Activated CD4-positive, alpha-beta T cell treated with anti-CD3 and anti-CD28 coated beads for 36 hours (primary cell): Measurements from ENCODE around the gene OR10J4. TPM values are rescaled to one million over a fixed set of nuclear protein-coding genes. Genes with fewer than 3 reads are reported as not detected.
"Not testable (repeated sequence)": the region's sequence is repeated elsewhere in the genome, so short reads cannot be mapped to it uniquely, and the experiment has no call there.

Source experiments
- ATAC-seq: fragments of 200-7000 bp; cut with Tn5 transposase; one replicate; pipeline ENCODE4 v1.10.0; 2021; ENCODE audit warnings: mild to moderate bottlenecking, moderate library complexity
- CTCF ChIA-PET: fragments of 350-600 bp; sonication (Branson Sonifier 250); formaldehyde crosslinking; loops from one replicate; lab custom pipeline; 2021; ENCODE audit warnings: antibody characterized with exemption; lab: Charles Lee
- POLR2A ChIA-PET: fragments of 350-600 bp; sonication (Branson Sonifier 250); formaldehyde crosslinking; loops from one replicate; lab custom pipeline; 2021; ENCODE audit warnings: antibody characterized with exemption, inconsistent platforms; lab: Charles Lee
- DNase-seq: peaks from one replicate; pipeline ENCODE4 v3.0.0-alpha.2; 2020
- H3K27ac Mint-ChIP-seq: one replicate; pipeline ENCODE4 v1.8.0; 2021; ENCODE audit warnings: mixed read lengths
- H3K27me3 Mint-ChIP-seq: one replicate; pipeline ENCODE4 v1.8.0; 2021; ENCODE audit warnings: mixed read lengths
- H3K36me3 Mint-ChIP-seq: one replicate; pipeline ENCODE4 v1.8.0; 2021; ENCODE audit warnings: low read depth, mixed read lengths
- H3K4me1 Mint-ChIP-seq: one replicate; pipeline ENCODE4 v1.8.0; 2021; ENCODE audit warnings: mixed read lengths
- H3K4me3 Mint-ChIP-seq: one replicate; pipeline ENCODE4 v1.8.0; 2021; ENCODE audit warnings: mild to moderate bottlenecking, moderate library complexity, mixed read lengths
- H3K9me3 Mint-ChIP-seq: one replicate; pipeline ENCODE4 v1.8.0; 2021; ENCODE audit warnings: low read depth, mixed read lengths
- intact Hi-C, 2 experiments: fragments of 100-400 bp; cut with DNase I in 1 of 2; cut with micrococcal nuclease in 1 of 2; formaldehyde crosslinking; loops; one replicate each; pipeline versions ENCODE4 v1.14.2 to v1.15.1; 2022 to 2024; cut with DNase I, micrococcal nuclease
- total RNA-seq, 2 experiments: library from RNA; stranded (reverse); gene quantifications; one replicate each; pipeline ENCODE4 v1.2.3, GENCODE V29; 2021

The OR10J4 gene
- total RNA-seq, 2 experiments from 2014 or later = not detected

DNA sequence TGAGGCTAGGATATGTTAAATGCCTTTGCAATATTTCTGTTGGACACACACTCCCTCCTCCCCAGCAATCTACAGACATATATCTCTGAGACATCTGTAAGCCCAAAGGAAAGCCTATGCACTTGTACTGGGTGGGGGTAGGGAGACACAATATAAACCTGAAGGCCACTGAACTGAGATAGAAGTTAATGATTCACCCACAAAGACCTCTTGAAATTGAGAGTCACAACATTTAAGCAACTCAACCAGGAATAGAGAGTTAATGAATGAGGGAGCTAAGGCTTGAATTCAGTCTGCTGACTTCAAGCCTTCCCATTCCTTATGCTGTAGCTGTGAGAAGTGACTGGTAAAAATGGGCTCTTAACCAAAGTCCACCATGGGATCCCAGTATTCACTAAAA is 12.5 kb downstream of the OR10J4 start:
- intact Hi-C loops = no loop called here
- ChIA-PET CTCF (no interaction called here), POLR2A (no interaction called here)
- Mint-ChIP-seq H3K27me3 (peaks cover 8% of the 10 kb centered on the region), H3K4me1 (no peaks in the 10 kb centered on the region), H3K9me3 (peaks cover 2% of the 10 kb centered on the region), H3K27ac (no peak overlapping the region), H3K36me3 (no peaks in the 10 kb centered on the region), H3K4me3 (no peak overlapping the region)
- ATAC-seq = no peak
- no peak for DNase-seq

DNA sequence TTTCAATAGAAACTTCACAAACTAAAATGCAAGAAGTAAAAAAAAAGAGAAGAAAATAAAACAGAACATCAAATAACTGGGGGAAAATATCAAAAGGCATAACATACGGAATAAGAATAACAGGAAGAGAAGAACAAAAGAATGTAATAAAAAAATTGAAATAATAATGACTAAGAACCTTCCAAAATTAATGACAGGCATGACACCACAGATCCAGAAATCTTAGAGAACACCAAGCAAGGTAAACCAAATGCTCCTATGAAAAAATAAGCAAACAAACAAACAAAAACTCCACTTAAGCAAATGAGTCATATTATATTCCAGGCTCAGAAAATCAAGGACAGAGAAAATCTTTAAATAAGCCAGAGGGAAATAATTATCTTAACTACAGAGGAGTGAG is 16.2 kb downstream of the OR10J4 start:
- Mint-ChIP-seq H3K4me1 (no peaks in the 10 kb centered on the region), H3K27me3 (no peaks in the 10 kb centered on the region), H3K9me3 (peaks cover 4% of the 10 kb centered on the region), H3K27ac (no peak overlapping the region), H3K36me3 (no peaks in the 10 kb centered on the region), H3K4me3 (no peak overlapping the region)
- POLR2A ChIA-PET = no interaction called here
- CTCF ChIA-PET = no interaction called here
- DNase-seq (no peak), ATAC-seq (no peak)
- intact Hi-C loops = no loop called here

DNA sequence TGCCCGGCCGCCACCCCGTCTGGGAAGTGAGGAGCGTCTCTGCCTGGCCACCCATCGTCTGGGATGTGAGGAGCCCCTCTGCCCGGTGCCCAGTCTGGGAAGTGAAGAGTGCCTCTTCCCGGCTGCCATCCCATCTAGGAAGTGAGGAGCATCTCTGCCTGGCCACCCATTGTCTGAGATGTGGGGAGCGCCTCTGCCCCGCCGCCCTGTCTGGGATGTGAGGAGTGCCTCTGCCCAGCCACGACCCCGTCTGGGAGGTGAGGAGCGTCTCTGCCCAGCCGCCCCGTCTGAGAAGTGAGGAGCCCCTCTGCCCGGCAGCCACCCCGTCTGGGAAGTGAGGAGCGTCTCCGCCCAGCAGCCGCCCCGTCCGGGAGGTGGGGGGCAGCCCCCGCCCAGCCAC is 17.6 kb downstream of the OR10J4 start:
- H3K27ac Mint-ChIP-seq, H3K4me1 Mint-ChIP-seq, H3K36me3 Mint-ChIP-seq, H3K4me3 Mint-ChIP-seq, POLR2A ChIA-PET, intact Hi-C loops, H3K9me3 Mint-ChIP-seq, H3K27me3 Mint-ChIP-seq, ATAC-seq, DNase-seq, CTCF ChIA-PET: not testable (repeated sequence)

DNA sequence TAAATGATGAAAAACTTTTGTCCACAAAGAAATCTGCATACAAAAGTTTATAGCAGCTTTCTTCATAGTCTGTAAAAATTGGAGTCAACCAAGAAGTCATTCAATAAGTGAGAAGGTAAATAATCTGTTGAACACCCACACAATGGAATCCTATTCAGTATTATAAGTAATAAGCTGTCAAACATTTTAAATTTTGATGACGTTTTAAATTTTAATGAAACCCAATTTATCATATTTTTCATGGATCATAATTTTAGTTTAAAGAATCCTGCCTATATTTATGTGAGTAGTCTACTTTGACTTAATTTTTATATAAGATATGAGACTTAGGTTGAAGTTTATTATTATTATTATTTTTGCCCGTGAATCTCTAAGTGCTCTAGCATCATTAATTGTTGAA is 27.5 kb downstream of the OR10J4 start:
- H3K27me3 Mint-ChIP-seq = no peaks in the 10 kb centered on the region
- POLR2A ChIA-PET = no interaction called here

DNA sequence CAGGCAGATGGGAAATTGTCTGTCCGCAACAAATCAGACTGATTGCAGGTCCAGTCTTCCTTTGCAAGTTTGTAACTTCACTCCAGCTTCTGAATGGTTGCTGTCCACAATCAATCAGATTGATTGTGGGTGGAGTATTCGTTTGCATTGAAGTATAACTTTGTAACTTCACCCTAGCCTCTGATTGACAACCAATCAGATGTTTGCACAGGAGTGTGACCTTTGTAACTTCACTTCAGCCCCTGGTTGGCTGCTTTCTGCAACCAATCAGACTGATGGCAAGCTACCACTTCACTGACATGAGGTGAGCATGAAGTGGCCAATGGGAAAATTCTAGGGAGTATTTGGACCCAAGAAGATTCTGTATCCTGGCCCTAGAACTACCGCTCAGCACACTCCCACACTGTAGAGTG is 33.2 kb downstream of the OR10J4 start:
- ATAC-seq = no peak

More for the DNA sequence above, 27.5 kb downstream of the OR10J4 start:
- CTCF ChIA-PET = no interaction called here
- intact Hi-C loops = no loop called here
- no peaks in the 10 kb centered on the region for H3K36me3 Mint-ChIP-seq
- H3K4me1 Mint-ChIP-seq = no peaks in the 10 kb centered on the region
- no peak overlapping the region for H3K4me3 Mint-ChIP-seq
- DNase-seq (no peak), ATAC-seq (no peak)
- peaks cover 12% of the 10 kb centered on the region for H3K9me3 Mint-ChIP-seq
- no peak overlapping the region for H3K27ac Mint-ChIP-seq

DNA sequence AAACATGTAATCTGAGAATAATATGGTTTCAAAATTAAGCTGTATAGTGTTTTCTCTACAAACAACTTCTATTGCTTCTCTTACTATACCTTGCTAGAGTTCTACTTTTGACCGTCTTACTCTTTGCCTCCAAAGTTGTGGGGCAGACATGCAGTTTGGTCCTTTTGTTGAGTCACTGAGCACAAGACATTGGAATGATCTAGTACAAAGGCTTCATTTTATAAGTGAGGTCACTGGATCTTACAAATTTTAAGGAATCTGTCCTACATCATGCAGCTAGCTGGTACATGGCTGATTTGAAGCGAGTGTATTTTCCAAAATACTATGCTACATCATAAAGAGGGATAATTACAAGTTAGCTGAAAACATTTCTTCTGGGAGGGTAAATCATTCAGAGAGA is 36.3 kb downstream of the OR10J4 start:
- Mint-ChIP-seq H3K27ac (no peak overlapping the region), H3K4me1 (no peaks in the 10 kb centered on the region), H3K4me3 (no peak overlapping the region), H3K36me3 (no peaks in the 10 kb centered on the region), H3K27me3 (peaks cover 8% of the 10 kb centered on the region), H3K9me3 (no peaks in the 10 kb centered on the region)
- ATAC-seq (no peak), DNase-seq (no peak)
- ChIA-PET CTCF (no interaction called here), POLR2A (no interaction called here)
- intact Hi-C loops = no loop called here

More for the DNA sequence above, 33.2 kb downstream of the OR10J4 start:
- peaks cover 7% of the 10 kb centered on the region for H3K9me3 Mint-ChIP-seq
- intact Hi-C loops = no loop called here
- POLR2A ChIA-PET = no interaction called here
- H3K27me3 Mint-ChIP-seq = peaks cover 8% of the 10 kb centered on the region
- CTCF ChIA-PET = no interaction called here
- no peak overlapping the region for H3K4me3 Mint-ChIP-seq
- no peak overlapping the region for H3K27ac Mint-ChIP-seq
- H3K4me1 Mint-ChIP-seq = no peaks in the 10 kb centered on the region
- no peaks in the 10 kb centered on the region for H3K36me3 Mint-ChIP-seq
- DNase-seq = no peak

DNA sequence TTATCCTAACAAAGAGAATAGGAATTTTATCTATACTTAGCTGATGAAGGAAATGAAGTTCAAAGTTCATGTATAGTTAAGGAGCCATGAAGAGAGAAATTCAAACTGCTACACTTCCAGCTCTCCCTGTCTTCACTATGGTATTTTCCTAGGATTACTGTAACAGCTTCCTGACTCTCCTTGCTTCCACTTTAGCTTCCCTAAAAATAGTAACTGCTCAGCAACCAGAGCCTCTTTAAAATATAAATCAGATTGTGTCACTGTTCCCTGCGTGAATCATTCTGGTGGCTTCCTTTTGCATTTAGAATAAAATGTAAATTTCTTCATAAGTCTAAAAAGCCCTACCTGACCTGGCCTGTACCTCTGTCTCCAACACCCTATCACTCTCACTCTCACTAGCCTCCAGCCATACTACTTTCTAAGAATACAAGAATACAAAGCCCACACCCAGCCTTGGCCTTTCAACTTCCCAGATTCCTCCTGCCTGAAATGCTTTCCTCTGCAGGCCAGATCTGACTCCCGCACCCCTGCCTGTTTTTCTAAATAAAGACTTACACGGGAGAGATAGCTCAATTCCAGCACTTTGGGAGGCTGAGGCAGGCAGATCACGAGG is 38.0 kb downstream of the OR10J4 start:
- Mint-ChIP-seq H3K4me1 (no peaks in the 10 kb centered on the region), H3K27me3 (peaks cover 9% of the 10 kb centered on the region), H3K36me3 (no peaks in the 10 kb centered on the region), H3K27ac (no peak overlapping the region), H3K4me3 (no peak overlapping the region), H3K9me3 (no peaks in the 10 kb centered on the region)
- CTCF ChIA-PET = no interaction called here
- POLR2A ChIA-PET = no interaction called here
- ATAC-seq (no peak), DNase-seq (no peak)
- intact Hi-C loops = no loop called here

DNA sequence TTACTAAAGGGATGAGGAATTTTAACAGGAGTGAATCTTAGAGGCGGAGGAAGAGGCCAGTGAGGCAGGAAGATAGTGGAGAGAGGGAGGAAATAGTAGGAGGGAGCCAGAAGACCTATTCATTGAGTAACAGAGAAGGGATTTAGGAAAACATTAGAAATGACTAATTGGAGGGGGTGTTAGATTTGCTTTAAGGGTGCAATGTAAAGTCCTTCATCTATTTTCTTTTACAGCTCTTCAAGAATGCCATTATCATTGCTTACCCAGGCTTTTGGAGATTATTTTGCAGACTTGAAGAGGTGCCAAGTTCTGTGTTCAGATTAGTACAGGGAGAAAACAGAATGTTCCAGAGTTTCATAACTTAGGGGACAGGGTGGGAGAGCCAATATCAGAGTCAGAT is 41.3 kb downstream of the OR10J4 start:
- ATAC-seq (no peak), DNase-seq (no peak)
- ChIA-PET POLR2A (no interaction called here), CTCF (no interaction called here)
- H3K27ac Mint-ChIP-seq = no peak overlapping the region
- H3K9me3 Mint-ChIP-seq = no peaks in the 10 kb centered on the region
- intact Hi-C loops = no loop called here
- H3K4me1 Mint-ChIP-seq = no peaks in the 10 kb centered on the region
- H3K36me3 Mint-ChIP-seq = no peaks in the 10 kb centered on the region
- H3K27me3 Mint-ChIP-seq = peaks cover 2% of the 10 kb centered on the region
- no peak overlapping the region for H3K4me3 Mint-ChIP-seq

DNA sequence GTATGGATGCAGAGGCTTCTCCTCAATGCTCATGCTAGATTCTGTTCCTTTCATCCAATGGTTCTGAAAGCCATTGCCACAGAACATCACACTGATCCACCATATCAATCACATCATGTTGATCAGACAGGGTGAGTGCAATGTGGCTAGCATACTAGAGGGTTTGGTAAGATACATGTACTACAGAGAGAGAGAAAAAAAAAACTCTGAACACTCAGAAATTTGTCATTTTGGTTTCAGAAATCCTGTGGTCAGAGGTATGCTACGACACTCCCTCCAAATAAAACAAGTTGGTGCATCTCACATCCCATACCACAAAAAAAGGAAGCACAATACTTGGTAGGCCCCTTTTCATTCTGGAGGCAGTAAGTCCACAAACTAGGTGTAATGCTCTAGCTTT is 42.9 kb downstream of the OR10J4 start:
- intact Hi-C loops = no loop called here
- DNase-seq = no peak
- Mint-ChIP-seq H3K36me3 (no peaks in the 10 kb centered on the region), H3K27me3 (peaks cover 2% of the 10 kb centered on the region), H3K4me1 (no peaks in the 10 kb centered on the region), H3K27ac (no peak overlapping the region), H3K9me3 (no peaks in the 10 kb centered on the region), H3K4me3 (no peak overlapping the region)
- ChIA-PET POLR2A (no interaction called here), CTCF (no interaction called here)
- no peak for ATAC-seq

Other genes starting within 250 kb of the OR10J4 start
- not detected for gene ACKR1, start 227.3 kb upstream of the OR10J4 start, total RNA-seq
- gene FCER1A, start 129.9 kb upstream of the OR10J4 start, total RNA-seq = not detected
- gene OR10J1, start 7.5 kb downstream of the OR10J4 start, total RNA-seq = not detected
- gene OR10J5, start 103.8 kb downstream of the OR10J4 start, total RNA-seq = not detected
- gene APCS, start 155.6 kb downstream of the OR10J4 start, total RNA-seq = not detected